CD4-positive, alpha-beta memory T cell (primary cell): ENCODE data around the gene UBE2Q1. TPM values are rescaled to one million over a fixed set of nuclear protein-coding genes. Genes with fewer than 3 reads are reported as not detected.

Experiments used
- CTCF ChIA-PET: fragments of 350-600 bp; sonication (Branson Sonifier 250); formaldehyde crosslinking; loops from one replicate; lab custom pipeline; 2021; ENCODE audit warnings: inconsistent platforms; ENCODE audit not compliant: partially characterized antibody; lab: Charles Lee
- POLR2A ChIA-PET: fragments of 350-600 bp; sonication (Branson Sonifier 250); formaldehyde crosslinking; loops from one replicate; lab custom pipeline; 2021; ENCODE audit not compliant: partially characterized antibody; lab: Charles Lee
- DNase-seq, 5 donors: peaks; one replicate each; pipeline versions ENCODE4 v3.0.0 to v3.0.0-alpha.2; 2020 to 2022; ENCODE audit warnings: mixed read lengths in 1 of 5
- H3K27ac ChIP-seq: one replicate; pipeline ENCODE4 v1.7.0; 2013; ENCODE audit warnings: low read depth, low read length
- H3K27me3 ChIP-seq: 2 replicates; pipeline ENCODE4 v1.7.0; 2013; ENCODE audit warnings: mild to moderate bottlenecking, low read length, moderate library complexity; ENCODE audit not compliant: insufficient read depth
- H3K36me3 ChIP-seq: 2 replicates; pipeline ENCODE4 v1.7.0; 2013; ENCODE audit warnings: mild to moderate bottlenecking, low read length, moderate library complexity; ENCODE audit not compliant: insufficient read depth
- H3K4me1 ChIP-seq: 2 replicates; pipeline ENCODE4 v1.7.0; 2013; ENCODE audit warnings: mild to moderate bottlenecking, low read length, moderate library complexity; ENCODE audit not compliant: insufficient read depth
- H3K4me3 ChIP-seq, 2 donors: one replicate each; pipeline ENCODE4 v1.7.0; 2013; ENCODE audit warnings: low read length in 2 of 2, mild to moderate bottlenecking in 1 of 2
- H3K9me3 ChIP-seq, 2 donors: one replicate each; pipeline ENCODE4 v1.7.0; 2013; ENCODE audit warnings: low read length in 2 of 2, control low read depth in 1 of 2; ENCODE audit not compliant: control insufficient read depth in 1 of 2
- H3K27ac Mint-ChIP-seq, 7 donors: one replicate each; pipeline ENCODE4 v1.8.0; 2020 to 2021; ENCODE audit warnings: mixed read lengths in 7 of 7, mild to moderate bottlenecking in 6 of 7, inconsistent platforms in 3 of 7, moderate library complexity in 3 of 7
- H3K27me3 Mint-ChIP-seq, 2 donors: one replicate each; pipeline ENCODE4 v1.8.0; 2020 to 2021; ENCODE audit warnings: mixed read lengths in 2 of 2
- H3K36me3 Mint-ChIP-seq, 2 donors: one replicate each; pipeline ENCODE4 v1.8.0; 2020 to 2021; ENCODE audit warnings: mixed read lengths in 2 of 2, inconsistent platforms in 1 of 2, mild to moderate bottlenecking in 1 of 2
- H3K4me1 Mint-ChIP-seq, 4 donors: one replicate each; pipeline ENCODE4 v1.8.0; 2020 to 2021; ENCODE audit warnings: mixed read lengths in 4 of 4, mild to moderate bottlenecking in 1 of 4
- H3K4me3 Mint-ChIP-seq, 8 donors: one replicate each; pipeline ENCODE4 v1.8.0; 2020 to 2021; ENCODE audit warnings: mixed read lengths in 8 of 8, mild to moderate bottlenecking in 7 of 8, moderate library complexity in 6 of 8, inconsistent platforms in 3 of 8
- H3K9me3 Mint-ChIP-seq, 8 donors: one replicate each; pipeline ENCODE4 v1.8.0; 2020 to 2021; ENCODE audit warnings: mixed read lengths in 8 of 8, mild to moderate bottlenecking in 5 of 8, inconsistent platforms in 3 of 8, moderate library complexity in 1 of 8
- intact Hi-C: fragments of 100-400 bp; cut with micrococcal nuclease; formaldehyde crosslinking; loops from one replicate; pipeline ENCODE4 v1.15.1; 2023
- polyA plus RNA-seq, 2 donors: library from polyadenylated mRNA; unstranded; fragments of 300-500 nt; fragmentation: Illumina TruSeq; gene quantifications; one replicate each; pipeline ENCODE4 v1.2.3, GENCODE V29; 2021
- total RNA-seq, 2 experiments: library from RNA; stranded (reverse); gene quantifications; one replicate each; pipeline ENCODE4 v1.2.3, GENCODE V29; 2021

UBE2Q1 gene
- total and polyA plus RNA-seq, 4 experiments from 2014 or later: 6.4 to 132 (median 65.4) TPM

DNA sequence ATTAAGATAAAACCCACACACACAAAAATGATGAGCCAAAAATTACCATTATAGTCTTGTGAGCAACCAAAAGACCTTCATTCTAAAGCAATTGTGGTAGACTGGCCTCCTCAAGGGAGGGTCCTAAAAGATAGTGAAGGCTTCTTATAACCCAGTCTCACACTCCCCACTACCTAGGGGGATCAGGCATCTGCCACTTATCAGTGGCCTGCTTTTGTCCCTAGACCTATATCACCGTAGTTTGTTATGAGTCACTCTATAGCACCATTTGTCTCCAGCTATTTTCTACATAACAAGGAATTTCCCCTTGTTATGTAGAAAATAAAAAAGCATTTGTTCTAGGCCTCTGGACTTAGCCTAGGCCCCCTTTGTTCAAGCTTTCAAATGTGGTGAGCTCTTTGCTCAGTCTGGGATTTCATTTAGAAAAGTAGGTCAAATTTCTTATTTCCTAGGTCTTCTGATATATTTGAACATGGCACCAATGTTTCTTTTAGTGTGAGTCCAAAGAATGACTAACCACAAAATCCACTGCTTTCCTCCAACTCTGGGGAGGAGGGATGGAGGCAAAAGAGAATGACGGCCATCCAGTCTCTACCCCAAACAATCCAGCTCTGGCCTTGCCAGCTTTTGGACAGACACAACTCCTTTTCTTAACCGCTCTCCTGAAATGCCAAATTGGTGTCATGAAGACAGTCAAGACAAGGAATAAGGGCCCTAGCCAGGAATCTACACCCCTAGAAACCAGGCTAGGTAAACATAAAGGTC lies 40.6 kb upstream of the UBE2Q1 start:
- H3K27me3 ChIP-seq: no peaks in the 10 kb centered on the region
- POLR2A ChIA-PET: interaction anchor here (1.4 kb wide), 1 partner anchor 8 kb away, joined by 4 read pairs; no protein-coding TSS in a partner anchor

DNA sequence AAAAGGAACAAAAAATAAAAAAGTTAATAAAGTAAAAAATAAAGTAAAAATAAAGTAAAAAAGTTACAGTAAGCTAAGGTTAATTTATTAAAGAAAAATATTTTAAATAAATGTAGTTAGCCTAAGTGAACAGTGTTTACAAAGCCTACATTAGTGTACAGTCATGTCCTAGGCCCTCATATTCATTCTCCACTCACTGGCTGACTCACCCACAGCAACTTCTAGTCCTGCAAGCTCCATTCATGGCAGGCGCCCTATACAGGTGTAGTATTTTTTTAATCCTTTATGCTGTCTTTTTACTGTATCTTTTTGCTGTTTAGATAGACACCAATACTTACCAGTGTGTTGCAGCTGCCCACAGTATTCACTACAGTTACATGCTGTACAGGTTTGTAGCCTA lies 37.2 kb upstream of the UBE2Q1 start:
- H3K36me3 Mint-ChIP-seq: peaks cover 59 to 89% of the 10 kb centered on the region in 2 donors
- H3K27me3 Mint-ChIP-seq: no peaks in the 10 kb centered on the region
- CTCF ChIA-PET: interaction anchor here (1.0 kb wide), 1 partner anchor 18 kb away, joined by 5 read pairs; no protein-coding TSS in a partner anchor
- no peak overlapping the region for H3K4me3 Mint-ChIP-seq
- peaks cover 84% of the 10 kb centered on the region for H3K36me3 ChIP-seq
- DNase-seq: no peak
- intact Hi-C loops: no loop called here
- no peak overlapping the region for H3K4me3 ChIP-seq
- H3K4me1 Mint-ChIP-seq: peaks cover 6 to 32% (median 19%) of the 10 kb centered on the region in 4 donors
- H3K27ac Mint-ChIP-seq: peak overlapping the region in 2 of 7 donors; percentile 42 to 71
- no peaks in the 10 kb centered on the region for H3K27me3 ChIP-seq
- no peak overlapping the region for H3K27ac ChIP-seq
- H3K4me1 ChIP-seq: peaks cover 13% of the 10 kb centered on the region
- no peaks in the 10 kb centered on the region for H3K9me3 ChIP-seq
- no peaks in the 10 kb centered on the region for H3K9me3 Mint-ChIP-seq
- POLR2A ChIA-PET: interaction anchor here (0.6 to 1.3 kb wide), 3 partner anchors 9 to 26 kb away, joined by 3 to 6 read pairs (median 3); partner anchors contain the start of gene ADAR

More for the DNA sequence above, 40.6 kb upstream of the UBE2Q1 start:
- peaks cover 73% of the 10 kb centered on the region for H3K36me3 ChIP-seq
- peak overlapping the region in 1 of 8 donors; percentile 39 for H3K4me3 Mint-ChIP-seq
- H3K27me3 Mint-ChIP-seq: no peaks in the 10 kb centered on the region
- no peaks in the 10 kb centered on the region for H3K9me3 Mint-ChIP-seq
- peak overlapping the region in 5 of 7 donors; percentile 36 to 66 (median 50) for H3K27ac Mint-ChIP-seq
- no peak overlapping the region for H3K4me3 ChIP-seq
- H3K27ac ChIP-seq: no peak overlapping the region
- peaks cover 56 to 87% of the 10 kb centered on the region in 2 donors for H3K36me3 Mint-ChIP-seq
- intact Hi-C loops: no loop called here
- H3K4me1 Mint-ChIP-seq: peaks cover 25 to 66% (median 42%) of the 10 kb centered on the region in 4 donors
- DNase-seq: no peak
- H3K9me3 ChIP-seq: no peaks in the 10 kb centered on the region
- CTCF ChIA-PET: interaction anchor here (0.9 kb wide), 2 partner anchors 10 to 346 kb away, joined by 3 read pairs; no protein-coding TSS in a partner anchor
- peaks cover 46% of the 10 kb centered on the region for H3K4me1 ChIP-seq

DNA sequence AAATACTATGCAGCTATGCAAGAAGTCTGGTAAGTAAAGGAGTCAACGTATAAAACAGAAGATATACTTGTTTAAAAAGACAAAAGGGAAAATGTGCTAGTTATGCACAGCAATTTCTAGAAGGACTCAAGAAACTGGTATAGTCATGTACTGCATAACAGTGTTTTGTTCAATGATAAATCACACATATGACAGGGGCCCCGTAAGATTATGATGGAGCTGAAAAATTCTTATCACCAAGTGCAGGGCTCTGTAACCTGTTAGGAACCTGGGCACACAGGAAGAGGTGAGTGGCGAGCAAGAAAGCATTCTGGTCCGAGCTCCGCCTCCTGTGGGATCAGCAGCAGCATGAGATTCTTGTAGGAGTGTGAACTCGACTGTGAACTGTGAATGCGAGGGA lies 36.3 kb upstream of the UBE2Q1 start:
- ChIA-PET POLR2A (interaction anchor here (1.3 kb wide), 2 partner anchors 9 to 13 kb away, joined by 3 to 6 read pairs; partner anchors contain the start of gene ADAR), CTCF (interaction anchor here (1.0 to 1.4 kb wide), 2 partner anchors 11 to 17 kb away, joined by 5 read pairs; no protein-coding TSS in a partner anchor)
- peaks cover 7% of the 10 kb centered on the region for H3K4me1 ChIP-seq
- H3K9me3 ChIP-seq: no peaks in the 10 kb centered on the region
- H3K4me3 ChIP-seq: no peak overlapping the region
- H3K4me3 Mint-ChIP-seq: no peak overlapping the region
- intact Hi-C loops: no loop called here
- no peaks in the 10 kb centered on the region for H3K9me3 Mint-ChIP-seq
- no peak overlapping the region for H3K27ac ChIP-seq
- H3K27ac Mint-ChIP-seq: peak overlapping the region in 1 of 7 donors; percentile 14
- no peak for DNase-seq
- peaks cover 57 to 88% of the 10 kb centered on the region in 2 donors for H3K36me3 Mint-ChIP-seq
- H3K36me3 ChIP-seq: peaks cover 88% of the 10 kb centered on the region
- H3K27me3 Mint-ChIP-seq: no peaks in the 10 kb centered on the region
- H3K4me1 Mint-ChIP-seq: peaks cover 5 to 23% (median 12%) of the 10 kb centered on the region in 4 donors
- no peaks in the 10 kb centered on the region for H3K27me3 ChIP-seq

DNA sequence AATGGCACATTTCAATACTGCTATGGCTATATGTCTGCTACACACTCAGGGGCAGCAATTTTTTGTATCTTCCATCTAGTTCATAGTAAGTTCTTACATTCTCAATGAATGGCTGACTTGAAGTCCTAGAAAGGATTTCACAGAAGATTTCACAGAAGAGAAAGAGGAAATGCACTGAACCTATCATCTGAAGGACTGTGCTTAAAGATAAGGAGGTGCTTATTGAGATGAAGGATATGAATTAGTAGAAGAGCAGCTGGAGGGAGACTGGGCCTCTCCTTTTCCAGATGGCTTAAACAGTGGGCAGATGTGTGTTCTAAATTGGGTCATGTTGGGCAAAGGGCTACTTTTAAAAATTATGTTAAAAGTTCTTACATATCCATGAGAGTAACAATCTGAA lies 34.9 kb upstream of the UBE2Q1 start:
- CTCF ChIA-PET: interaction anchor here (1.4 kb wide), 1 partner anchor 12 kb away, joined by 5 read pairs; no protein-coding TSS in a partner anchor
- peaks cover 55 to 88% of the 10 kb centered on the region in 2 donors for H3K36me3 Mint-ChIP-seq
- H3K4me1 ChIP-seq: no peaks in the 10 kb centered on the region
- H3K27me3 ChIP-seq: no peaks in the 10 kb centered on the region
- peaks cover 4 to 10% (median 7%) of the 10 kb centered on the region in 4 donors for H3K4me1 Mint-ChIP-seq
- peak overlapping the region in 1 of 8 donors; percentile 55 for H3K4me3 Mint-ChIP-seq
- H3K9me3 ChIP-seq: no peaks in the 10 kb centered on the region
- H3K27ac Mint-ChIP-seq: peak overlapping the region in 3 of 7 donors; percentile 9 to 81 (median 37)
- intact Hi-C loops: no loop called here
- no peak for DNase-seq
- H3K4me3 ChIP-seq: no peak overlapping the region
- H3K27me3 Mint-ChIP-seq: no peaks in the 10 kb centered on the region
- no peak overlapping the region for H3K27ac ChIP-seq
- H3K36me3 ChIP-seq: peaks cover 90% of the 10 kb centered on the region
- H3K9me3 Mint-ChIP-seq: no peaks in the 10 kb centered on the region
- POLR2A ChIA-PET: no interaction called here

DNA sequence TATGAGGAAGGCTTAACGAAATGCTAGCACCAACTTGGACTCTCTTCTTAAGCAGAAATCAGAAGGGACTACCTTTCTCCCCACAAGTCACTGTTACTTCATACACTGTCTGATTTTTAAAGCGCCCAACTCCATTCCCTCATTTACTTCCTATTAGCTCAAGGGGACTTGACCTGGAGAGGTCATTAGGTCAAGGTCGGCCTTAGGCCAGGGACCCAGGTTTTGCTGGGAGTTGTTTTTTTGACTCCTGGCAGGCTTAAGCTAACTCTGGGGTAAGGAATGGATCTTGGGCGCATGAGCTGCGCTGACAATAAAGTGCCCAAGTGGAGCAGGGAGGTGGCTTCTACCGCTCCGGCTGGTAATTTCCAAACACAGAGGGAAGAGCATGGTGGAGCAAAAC lies 32.7 kb upstream of the UBE2Q1 start:
- Histone ChIP-seq H3K27me3 (no peaks in the 10 kb centered on the region), H3K4me1 (no peaks in the 10 kb centered on the region), H3K4me3 (no peak overlapping the region), H3K36me3 (peaks cover 91% of the 10 kb centered on the region), H3K27ac (no peak overlapping the region), H3K9me3 (no peaks in the 10 kb centered on the region)
- no peak for DNase-seq
- no peaks in the 10 kb centered on the region for H3K27me3 Mint-ChIP-seq
- H3K4me1 Mint-ChIP-seq: peaks cover 2 to 5% (median 4%) of the 10 kb centered on the region in 4 donors
- intact Hi-C loops: no loop called here
- no peak overlapping the region for H3K4me3 Mint-ChIP-seq
- ChIA-PET CTCF (no interaction called here), POLR2A (no interaction called here)
- H3K27ac Mint-ChIP-seq: peak overlapping the region in 2 of 7 donors; percentile 7 to 29
- no peaks in the 10 kb centered on the region for H3K9me3 Mint-ChIP-seq
- peaks cover 62 to 89% of the 10 kb centered on the region in 2 donors for H3K36me3 Mint-ChIP-seq

DNA sequence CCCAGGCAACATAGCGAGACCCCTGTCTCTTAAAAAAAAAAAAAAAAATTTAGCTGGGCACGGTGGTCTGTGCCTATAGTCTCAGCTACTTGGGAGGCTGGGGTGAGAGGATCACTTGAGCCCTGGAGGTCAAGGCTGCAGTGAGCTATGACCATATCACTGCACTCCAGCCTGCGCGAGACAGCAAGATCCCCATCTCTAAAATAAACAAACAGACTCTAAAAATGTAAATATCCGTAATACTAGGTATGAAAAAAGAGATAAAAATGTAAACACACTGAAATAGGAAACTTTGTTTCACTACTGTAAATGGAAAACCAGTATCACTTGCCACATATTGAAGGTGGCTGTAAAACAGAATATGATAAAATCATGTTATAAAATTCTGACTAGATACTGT lies 32.3 kb upstream of the UBE2Q1 start:
- Histone ChIP-seq H3K27ac (no peak overlapping the region), H3K4me1 (no peaks in the 10 kb centered on the region), H3K36me3 (peaks cover 92% of the 10 kb centered on the region), H3K4me3 (no peak overlapping the region), H3K9me3 (no peaks in the 10 kb centered on the region), H3K27me3 (no peaks in the 10 kb centered on the region)
- Mint-ChIP-seq H3K4me3 (no peak overlapping the region), H3K27ac (no peak overlapping the region), H3K9me3 (no peaks in the 10 kb centered on the region), H3K4me1 (peaks cover 2 to 5% (median 4%) of the 10 kb centered on the region in 4 donors), H3K27me3 (no peaks in the 10 kb centered on the region), H3K36me3 (peaks cover 66 to 89% of the 10 kb centered on the region in 2 donors)
- intact Hi-C loops: no loop called here
- POLR2A ChIA-PET: no interaction called here
- CTCF ChIA-PET: no interaction called here
- DNase-seq: no peak

DNA sequence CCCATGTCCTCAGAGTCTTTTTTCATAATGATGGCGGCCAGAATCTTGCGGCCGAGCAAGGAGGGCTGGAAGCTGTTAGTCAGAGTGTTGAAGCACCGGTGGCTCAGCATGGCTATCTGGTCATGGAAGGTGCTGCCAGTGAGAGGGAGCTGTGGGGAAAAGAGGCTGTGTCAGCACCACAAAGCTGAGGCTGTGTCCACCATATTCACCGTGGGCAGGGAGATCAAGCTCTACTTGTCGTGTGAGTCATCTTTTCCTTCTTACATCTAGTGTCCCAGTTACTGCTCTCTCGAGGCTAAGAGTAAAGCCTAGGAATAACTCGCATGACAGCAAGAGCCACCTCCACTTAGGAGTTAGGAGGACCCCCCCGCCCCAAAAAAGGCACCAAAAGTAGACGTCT lies 31.3 kb upstream of the UBE2Q1 start:
- Histone ChIP-seq H3K27ac (no peak overlapping the region), H3K36me3 (peaks cover 95% of the 10 kb centered on the region), H3K4me3 (no peak overlapping the region), H3K4me1 (no peaks in the 10 kb centered on the region), H3K27me3 (no peaks in the 10 kb centered on the region), H3K9me3 (no peaks in the 10 kb centered on the region)
- DNase-seq: no peak
- Mint-ChIP-seq H3K4me3 (no peak overlapping the region), H3K4me1 (peaks cover 2 to 5% (median 4%) of the 10 kb centered on the region in 4 donors), H3K9me3 (no peaks in the 10 kb centered on the region), H3K36me3 (peaks cover 72 to 93% of the 10 kb centered on the region in 2 donors), H3K27ac (peak overlapping the region in 1 of 7 donors; percentile 43), H3K27me3 (no peaks in the 10 kb centered on the region)
- CTCF ChIA-PET: interaction anchor here (0.7 kb wide), 1 partner anchor 435 kb away, joined by 4 read pairs; no protein-coding TSS in a partner anchor
- POLR2A ChIA-PET: interaction anchor here (0.9 to 1.1 kb wide), 2 partner anchors 13 to 365 kb away, joined by 3 read pairs; no protein-coding TSS in a partner anchor
- intact Hi-C loops: no loop called here
